Kidney (tissue), 14 donors: ENCODE results near the gene RERE. TPM values are rescaled to one million over a fixed set of nuclear protein-coding genes. Genes with fewer than 3 reads are reported as not detected.
A peak's percentile ranks its signal among the peaks of the same experiment; 100 is the strongest.
"Not testable (repeated sequence)": the region's sequence is repeated elsewhere in the genome, so short reads cannot be mapped to it uniquely, and the experiment has no call there.

Experiments
- DNase-seq, 5 donors: peaks; one replicate each; pipeline ENCODE4 v3.0.0-alpha.2; 2013 to 2020
- FAIRE-seq: peaks from 2 replicates; lab custom pipeline; 2012; peaks lifted over from hg19 to GRCh38; lab: Jason Lieb, UNC
- H3K27ac ChIP-seq, 2 donors: one replicate each; pipeline ENCODE4 v1.7.0; 2013; ENCODE audit warnings: low read depth in 2 of 2, low read length in 2 of 2, inconsistent platforms in 1 of 2
- H3K27me3 ChIP-seq: one replicate; pipeline ENCODE4 v1.7.1; 2013; ENCODE audit warnings: low read length, inconsistent platforms; ENCODE audit not compliant: control insufficient read depth, insufficient read depth
- H3K36me3 ChIP-seq, 3 donors: one replicate each; pipeline versions ENCODE4 v1.7.0 to v1.7.1; 2013; ENCODE audit warnings: low read length in 3 of 3, control low read depth in 1 of 3, inconsistent platforms in 1 of 3; ENCODE audit not compliant: insufficient read depth in 3 of 3, control insufficient read depth in 2 of 3
- H3K4me1 ChIP-seq, 3 donors: one replicate each; pipeline versions ENCODE4 v1.7.0 to v1.7.1; 2013; ENCODE audit warnings: low read length in 3 of 3, inconsistent platforms in 1 of 3, low read depth in 1 of 3; ENCODE audit not compliant: control insufficient read depth in 2 of 3, insufficient read depth in 2 of 3
- H3K4me3 ChIP-seq, 3 donors: one replicate each; pipeline versions ENCODE4 v1.7.0 to v1.8.1; 2013; ENCODE audit warnings: low read length in 3 of 3, control low read depth in 1 of 3, inconsistent platforms in 1 of 3
- H3K9ac ChIP-seq, 3 donors: one replicate each; pipeline versions ENCODE4 v1.7.0 to v1.7.1; 2013; ENCODE audit warnings: low read length in 3 of 3, control low read depth in 1 of 3, inconsistent platforms in 1 of 3
- H3K9me3 ChIP-seq, 3 donors: one replicate each; pipeline versions ENCODE4 v1.7.0 to v1.7.1; 2013; ENCODE audit warnings: low read length in 3 of 3, control low read depth in 1 of 3, inconsistent platforms in 1 of 3; ENCODE audit not compliant: control insufficient read depth in 2 of 3, insufficient read depth in 1 of 3
- intact Hi-C: fragments of 100-400 bp; cut with DNase I; formaldehyde crosslinking; loops from one replicate; pipeline ENCODE4 v1.11.1; 2022
- polyA plus RNA-seq: library from polyadenylated mRNA; stranded (reverse); fragments of 350-450 nt; fragmentation: Illumina TruSeq; extraction: RNeasy Lipid Tissue Mini Kit (QIAGEN cat#74804); gene quantifications from one replicate; pipeline ENCODE4 v1.2.3, GENCODE V29; 2014; ENCODE audit warnings: low read depth, low replicate concordance; ENCODE audit not compliant: insufficient read depth
- total RNA-seq: library from RNA; stranded (reverse); fragmentation: NEBNext Ultra II Directional; extraction: Animal tissue kit (Norgen Biotek cat#: 25700); gene quantifications from one replicate; pipeline ENCODE4 v1.2.1, GENCODE V29; 2021
- TF ChIP-seq, protein P1 (sequence below): IDR thresholded peaks from 3 replicates; pipeline ENCODE4 v1.5.1; 2012; ENCODE audit warnings: mild to moderate bottlenecking, moderate library complexity, borderline replicate concordance; ENCODE audit not compliant: insufficient read depth; ENCODE audit errors: extremely low read depth
- donor health status: control.
- donor health status: control.
- donor health status: control.
- donor health status: control.
- donor health status: control.
- donor health status: DM: yes; HTN: yes; CAD: no.
- donor health status: Normal renal cell carcinoma (clear cell type).

The RERE gene
- total and polyA plus RNA-seq, 2 donors from 2014 or later = 37.2 to 176 TPM

DNA sequence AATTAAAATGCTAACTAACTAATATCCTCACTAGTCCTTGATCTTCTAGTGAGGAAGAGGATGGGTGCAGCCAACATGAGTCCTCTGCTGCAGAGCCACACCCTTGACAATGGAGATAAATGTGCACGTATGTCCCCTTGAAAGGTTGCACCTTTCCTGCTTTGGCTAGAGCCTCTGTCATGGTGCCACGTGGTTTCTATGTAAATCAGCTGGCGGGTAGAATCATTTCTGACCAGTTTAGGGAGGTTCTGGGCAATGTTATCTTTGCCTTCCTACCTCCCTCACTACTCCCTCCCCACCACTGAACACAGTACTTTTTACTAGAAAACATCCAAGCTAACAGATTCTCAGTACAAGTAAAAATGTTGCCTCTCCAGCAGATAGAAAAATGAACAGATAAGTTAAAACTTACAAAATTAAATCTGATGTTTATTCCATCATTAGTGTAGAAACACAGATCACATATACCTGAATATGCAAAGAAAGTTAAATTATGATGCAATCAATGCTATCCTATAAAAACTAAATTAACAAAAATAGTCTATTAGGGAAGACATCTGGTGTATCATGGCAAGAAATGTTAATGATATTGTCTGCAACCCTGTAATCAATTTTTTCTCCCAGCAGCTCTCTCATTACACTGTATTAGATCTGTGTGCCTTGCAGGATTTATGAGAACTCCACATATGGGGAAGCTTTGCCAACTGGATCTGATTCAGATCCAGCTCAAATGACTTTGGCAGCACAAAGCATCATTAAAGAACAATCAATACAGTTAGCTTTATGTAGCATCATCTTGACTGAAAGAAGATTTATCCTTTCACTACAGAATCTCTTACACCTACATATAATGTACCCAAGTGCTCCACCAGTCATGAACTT, 205.6 kb downstream of the RERE start:
- FAIRE-seq, H3K27me3 ChIP-seq, H3K4me1 ChIP-seq, H3K36me3 ChIP-seq, H3K27ac ChIP-seq, H3K4me3 ChIP-seq, H3K9ac ChIP-seq, DNase-seq, H3K9me3 ChIP-seq, intact Hi-C loops: not testable (repeated sequence)

DNA sequence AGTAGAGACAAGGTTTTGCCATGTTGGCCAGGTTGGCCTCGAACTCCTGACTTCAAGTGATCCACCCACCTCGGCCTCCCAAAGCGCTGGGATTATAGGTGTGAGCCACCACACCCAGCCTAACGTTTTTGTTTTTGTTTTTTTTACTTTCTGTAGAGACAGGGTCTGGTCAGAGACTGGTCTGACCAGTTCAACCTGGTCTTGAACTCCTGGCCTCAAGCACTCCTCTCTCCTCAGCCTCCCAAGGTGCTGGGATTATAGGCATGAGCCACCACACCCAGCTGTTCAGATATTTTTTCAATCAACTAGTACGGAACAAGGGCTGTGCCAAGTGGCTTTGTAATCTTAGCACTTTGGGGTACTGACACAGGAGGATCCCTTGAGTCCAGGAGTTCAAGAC, 209.5 kb downstream of the RERE start:
- Histone ChIP-seq H3K4me3 (no peak overlapping the region), H3K9ac (no peak overlapping the region), H3K27ac (no peak overlapping the region), H3K4me1 (no peaks in the 10 kb centered on the region), H3K9me3 (no peaks in the 10 kb centered on the region), H3K27me3 (no peaks in the 10 kb centered on the region), H3K36me3 (no peaks in the 10 kb centered on the region)
- intact Hi-C loops = no loop called here
- FAIRE-seq (no peak), DNase-seq (no peak)
- TF ChIP-seq, protein P1, sequence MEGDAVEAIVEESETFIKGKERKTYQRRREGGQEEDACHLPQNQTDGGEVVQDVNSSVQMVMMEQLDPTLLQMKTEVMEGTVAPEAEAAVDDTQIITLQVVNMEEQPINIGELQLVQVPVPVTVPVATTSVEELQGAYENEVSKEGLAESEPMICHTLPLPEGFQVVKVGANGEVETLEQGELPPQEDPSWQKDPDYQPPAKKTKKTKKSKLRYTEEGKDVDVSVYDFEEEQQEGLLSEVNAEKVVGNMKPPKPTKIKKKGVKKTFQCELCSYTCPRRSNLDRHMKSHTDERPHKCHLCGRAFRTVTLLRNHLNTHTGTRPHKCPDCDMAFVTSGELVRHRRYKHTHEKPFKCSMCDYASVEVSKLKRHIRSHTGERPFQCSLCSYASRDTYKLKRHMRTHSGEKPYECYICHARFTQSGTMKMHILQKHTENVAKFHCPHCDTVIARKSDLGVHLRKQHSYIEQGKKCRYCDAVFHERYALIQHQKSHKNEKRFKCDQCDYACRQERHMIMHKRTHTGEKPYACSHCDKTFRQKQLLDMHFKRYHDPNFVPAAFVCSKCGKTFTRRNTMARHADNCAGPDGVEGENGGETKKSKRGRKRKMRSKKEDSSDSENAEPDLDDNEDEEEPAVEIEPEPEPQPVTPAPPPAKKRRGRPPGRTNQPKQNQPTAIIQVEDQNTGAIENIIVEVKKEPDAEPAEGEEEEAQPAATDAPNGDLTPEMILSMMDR = no peak

DNA sequence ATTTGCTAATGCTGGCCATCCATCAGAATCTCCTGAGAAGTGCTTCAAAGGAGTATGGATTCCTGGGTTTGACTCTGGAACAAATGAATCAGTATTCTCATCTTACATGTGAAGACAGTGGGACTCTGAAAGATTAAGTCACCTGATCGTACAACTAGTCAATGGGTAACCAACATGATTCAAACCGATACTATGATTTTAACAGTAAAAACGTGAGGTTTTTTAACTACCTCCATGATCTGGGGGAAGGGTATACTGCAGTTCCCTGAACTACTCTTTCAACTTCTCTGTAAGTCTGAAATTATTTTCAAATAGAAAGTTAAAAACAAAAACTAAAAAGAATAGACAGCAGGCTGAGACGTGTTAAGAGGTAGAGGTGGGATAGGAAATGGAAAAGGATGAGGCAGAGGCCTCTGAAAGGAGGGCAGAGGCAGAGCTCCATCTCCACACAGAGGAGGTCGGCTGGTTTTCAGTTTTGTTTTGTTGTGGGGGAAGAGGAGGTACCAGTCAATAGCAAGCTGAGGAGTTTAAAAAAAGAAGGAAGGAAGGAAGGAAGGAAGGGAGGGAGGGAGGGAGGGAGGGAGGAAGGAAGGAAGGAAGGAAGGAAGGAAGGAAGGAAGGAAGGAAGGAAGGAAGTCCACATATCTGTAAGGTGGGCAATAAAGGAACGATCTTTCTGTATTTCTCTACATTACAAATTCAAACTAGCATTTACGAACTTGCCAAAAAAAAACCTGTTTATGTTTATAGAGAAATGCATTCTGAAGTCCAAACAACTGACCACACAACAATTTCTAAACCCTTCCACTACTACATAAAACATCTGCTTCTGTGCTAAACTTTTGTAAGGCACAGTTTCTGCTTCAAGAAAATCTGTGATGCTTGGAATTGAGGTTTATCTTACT, 213.1 kb downstream of the RERE start:
- no peak overlapping the region for H3K9ac ChIP-seq
- no peak overlapping the region for H3K4me3 ChIP-seq
- H3K27me3 ChIP-seq = no peaks in the 10 kb centered on the region
- DNase-seq = no peak
- H3K36me3 ChIP-seq = no peaks in the 10 kb centered on the region
- H3K27ac ChIP-seq = peak overlapping the region in 1 of 2 donors; percentile 5
- H3K9me3 ChIP-seq = no peaks in the 10 kb centered on the region
- H3K4me1 ChIP-seq = peaks cover 0 to under 1% (median under 1%) of the 10 kb centered on the region in 3 donors
- no peak for FAIRE-seq
- intact Hi-C loops = no loop called here
- TF ChIP-seq, protein P1 = no peak

DNA sequence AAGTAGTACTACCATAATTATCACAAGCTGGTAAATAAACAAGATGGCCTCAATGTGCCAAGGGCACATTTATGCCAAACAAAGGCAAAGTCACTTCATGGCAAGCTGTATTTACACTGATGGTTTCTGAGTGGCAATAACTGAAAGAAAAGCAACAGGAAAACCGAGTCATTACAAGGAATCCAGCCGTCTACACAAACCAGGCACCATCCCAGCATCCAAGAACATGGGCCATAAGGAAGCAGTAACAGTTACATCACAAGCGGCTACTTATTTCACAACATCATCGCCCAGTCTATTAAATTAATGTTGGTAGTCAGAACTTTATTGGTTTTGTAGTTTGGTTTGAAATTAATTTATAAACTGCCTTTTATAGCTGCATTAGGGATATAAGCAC, 214.2 kb downstream of the RERE start:
- no peak for FAIRE-seq
- DNase-seq = no peak
- Histone ChIP-seq H3K27ac (no peak overlapping the region), H3K4me3 (no peak overlapping the region), H3K9me3 (no peaks in the 10 kb centered on the region), H3K9ac (no peak overlapping the region), H3K36me3 (no peaks in the 10 kb centered on the region), H3K4me1 (peaks cover 5 to 7% (median 7%) of the 10 kb centered on the region in 3 donors), H3K27me3 (no peaks in the 10 kb centered on the region)
- intact Hi-C loops = no loop called here
- TF ChIP-seq, protein P1 = no peak
